Right renal pelvis (tissue), 4 donors: ENCODE measurements around the gene SGSM1. TPM values are rescaled to one million over a fixed set of nuclear protein-coding genes. Genes with fewer than 3 reads are reported as not detected.

Source experiments
- DNase-seq, 4 donors: peaks; one replicate each; pipeline ENCODE4 v3.0.0-alpha.2; 2013; ENCODE audit warnings: low read depth in 4 of 4, low spot score in 3 of 4, missing footprints in 1 of 4
- polyA plus RNA-seq, 4 donors: library from polyadenylated mRNA; unstranded; fragments of 120-200 nt; gene quantifications; one replicate each; pipeline ENCODE4 v1.2.1, GENCODE V29; 2013; ENCODE audit not compliant: insufficient read length in 4 of 4

Gene SGSM1
- polyA plus RNA-seq, 4 donors: 1.9 to 2.7 (median 2.3) TPM

- no peak for DNase-seq
Observed at GRCh38 chr22:24807284-24807950, 1.4 kb downstream of the SGSM1 start.

GRCh38 chr22:24809331-24809730 lies 3.3 kb downstream of the SGSM1 start:
- no peak for DNase-seq

- no peak for DNase-seq
Observed at GRCh38 chr22:24810043-24810749, 4.2 kb downstream of the SGSM1 start.

- no peak for DNase-seq
Observed at GRCh38 chr22:24812950-24813775, 7.2 kb downstream of the SGSM1 start.

- no peak for DNase-seq
Observed at GRCh38 chr22:24813861-24814770, 8.1 kb downstream of the SGSM1 start.

GRCh38 chr22:24816806-24817205 lies 10.8 kb downstream of the SGSM1 start:
- no peak for DNase-seq

GRCh38 chr22:24819487-24819886 lies 13.5 kb downstream of the SGSM1 start:
- no peak for DNase-seq

- no peak for DNase-seq
Observed at GRCh38 chr22:24819911-24820461, 14.0 kb downstream of the SGSM1 start.

- no peak for DNase-seq
Observed at GRCh38 chr22:24822471-24822870, 16.5 kb downstream of the SGSM1 start.

GRCh38 chr22:24823787-24824186 lies 17.8 kb downstream of the SGSM1 start:
- no peak for DNase-seq

- no peak for DNase-seq
Observed at GRCh38 chr22:24824250-24824649, 18.2 kb downstream of the SGSM1 start.

GRCh38 chr22:24824915-24825314 lies 18.9 kb downstream of the SGSM1 start:
- no peak for DNase-seq

GRCh38 chr22:24826710-24827285 lies 20.8 kb downstream of the SGSM1 start:
- no peak for DNase-seq

- DNase-seq: no peak
Observed at GRCh38 chr22:24827296-24827695, 21.3 kb downstream of the SGSM1 start.

- no peak for DNase-seq
Observed at GRCh38 chr22:24830205-24830979, 24.4 kb downstream of the SGSM1 start.

- no peak for DNase-seq
Observed at GRCh38 chr22:24831687-24832086, 25.7 kb downstream of the SGSM1 start.

GRCh38 chr22:24833881-24834495 lies 28.0 kb downstream of the SGSM1 start:
- no peak for DNase-seq

GRCh38 chr22:24834845-24835570 lies 29.0 kb downstream of the SGSM1 start:
- DNase-seq: no peak
